CD4-positive, alpha-beta T cell treated with Interleukin-4 for 4 hours (primary cell): Measurements from ENCODE around the gene FAM204A.

Experiments
- DNase-seq: peaks from one replicate; pipeline ENCODE4 v3.0.0-alpha.2; 2020

The FAM204A gene

DNA sequence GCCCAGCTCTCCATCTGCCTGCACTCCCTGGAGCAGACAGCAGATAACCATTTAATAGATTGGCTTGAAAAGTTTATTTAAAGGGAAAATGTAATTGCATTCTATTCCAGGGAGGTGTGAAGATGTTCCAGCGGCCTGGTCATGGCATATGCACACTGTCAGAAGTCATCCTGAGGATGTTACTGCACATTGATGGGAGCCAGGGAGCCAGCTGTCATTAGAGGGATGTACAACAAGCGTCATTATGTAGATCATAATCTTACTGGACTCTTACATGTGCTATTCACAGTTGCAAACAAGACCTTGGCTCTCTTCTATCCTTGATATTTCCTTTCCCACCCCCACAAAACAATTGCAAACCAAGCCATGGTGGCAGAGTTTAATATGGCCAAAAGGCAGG is 65.4 kb downstream of the FAM204A start:
- no peak for DNase-seq

DNA sequence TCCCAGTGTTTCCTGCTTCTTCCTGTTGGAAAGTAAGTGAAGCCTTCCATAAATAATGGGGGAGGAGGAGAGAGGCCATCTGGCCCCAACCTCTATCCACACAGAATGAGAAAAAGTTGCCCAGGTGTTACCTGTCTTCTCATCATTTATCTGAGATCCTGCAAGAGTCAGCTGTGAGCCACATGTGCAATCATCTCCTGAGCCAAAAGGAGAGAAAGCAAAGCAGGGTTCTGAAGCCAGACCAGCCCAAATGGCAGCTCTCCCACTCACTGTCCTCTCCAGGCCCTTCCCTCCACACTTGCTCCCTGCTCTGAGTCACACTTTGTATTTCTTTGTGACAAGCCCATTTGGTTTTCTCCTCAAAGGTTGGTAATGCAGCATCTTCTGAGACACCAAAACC is 65.9 kb downstream of the FAM204A start:
- DNase-seq, result no peak

- no peak for DNase-seq
These were observed 68.5 kb downstream of the FAM204A start for GRCh38 chr10:118273662-118274061.

DNA sequence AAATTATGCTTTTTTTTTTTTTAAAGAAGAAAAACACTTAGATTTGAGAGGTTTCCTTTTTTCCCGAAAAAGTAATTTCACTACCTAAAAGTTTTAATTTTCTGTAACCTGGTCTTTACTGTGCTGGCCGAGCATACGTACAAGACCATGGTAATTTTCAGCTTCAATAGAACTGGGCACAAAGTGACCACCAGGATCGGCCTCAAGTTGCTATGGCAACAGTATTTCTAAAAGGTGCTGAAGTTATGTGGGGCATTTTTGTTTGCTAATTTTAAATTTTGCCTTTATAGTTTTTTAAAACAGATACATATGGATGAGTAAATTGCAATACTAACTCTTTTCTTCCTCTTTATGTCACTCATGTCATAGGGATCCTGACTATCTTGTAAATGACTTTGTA is 69.4 kb downstream of the FAM204A start:
- no peak for DNase-seq

DNA sequence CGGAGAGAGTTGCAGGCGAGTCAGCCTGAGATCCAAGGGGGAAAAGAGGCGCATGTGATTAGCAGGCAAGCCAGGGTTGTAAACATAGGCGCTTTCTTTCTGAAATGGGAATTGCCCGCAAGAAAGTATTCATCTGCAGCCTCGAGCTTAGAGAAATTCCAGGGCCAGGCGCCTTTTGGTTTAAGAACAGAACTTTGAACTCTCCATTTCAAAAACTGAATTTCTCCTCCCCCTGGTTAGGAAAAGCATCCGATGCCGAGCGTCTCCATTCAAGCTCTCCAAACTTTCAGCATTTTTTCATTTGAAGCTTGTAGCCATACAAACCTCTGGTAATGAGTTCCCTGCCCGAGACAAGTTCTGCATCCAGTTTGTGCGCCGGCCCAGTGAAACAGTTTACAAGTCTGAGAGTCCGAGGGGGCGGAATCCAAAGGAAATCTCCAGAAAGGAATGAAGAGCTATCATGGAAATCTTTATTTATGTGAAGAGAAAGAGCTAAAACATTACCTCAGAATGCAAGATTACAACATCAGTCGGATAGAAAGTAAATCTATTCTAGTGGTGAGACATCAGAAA is 69.9 kb downstream of the FAM204A start:
- no peak for DNase-seq

GRCh38 chr10:118271671-118272070 is 70.5 kb downstream of the FAM204A start:
- DNase-seq, result no peak

- no peak for DNase-seq
These were observed 75.9 kb downstream of the FAM204A start for GRCh38 chr10:118266098-118266748.

GRCh38 chr10:118264838-118265470 is 77.2 kb downstream of the FAM204A start:
- DNase-seq, result no peak

DNA sequence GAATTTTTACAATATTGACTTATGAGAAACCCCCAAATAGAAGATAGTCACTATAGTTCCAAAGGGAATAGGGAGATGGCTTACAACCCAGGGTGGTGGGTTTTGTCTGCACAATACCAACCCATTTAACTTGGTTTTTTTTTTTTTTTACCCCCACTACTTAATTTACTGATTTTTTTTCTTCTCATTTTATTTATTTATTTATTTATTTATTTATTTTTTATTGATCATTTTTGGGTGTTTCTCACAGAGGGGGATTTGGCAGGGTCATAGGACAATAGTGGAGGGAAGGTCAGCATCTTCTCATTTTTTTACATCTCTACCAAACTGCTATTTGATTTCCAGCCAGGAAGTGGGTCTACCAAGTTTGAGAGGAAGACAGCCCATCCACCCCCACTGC is 77.9 kb downstream of the FAM204A start:
- DNase-seq, result no peak

GRCh38 chr10:118262538-118262937 is 79.6 kb downstream of the FAM204A start:
- DNase-seq, result no peak

DNA sequence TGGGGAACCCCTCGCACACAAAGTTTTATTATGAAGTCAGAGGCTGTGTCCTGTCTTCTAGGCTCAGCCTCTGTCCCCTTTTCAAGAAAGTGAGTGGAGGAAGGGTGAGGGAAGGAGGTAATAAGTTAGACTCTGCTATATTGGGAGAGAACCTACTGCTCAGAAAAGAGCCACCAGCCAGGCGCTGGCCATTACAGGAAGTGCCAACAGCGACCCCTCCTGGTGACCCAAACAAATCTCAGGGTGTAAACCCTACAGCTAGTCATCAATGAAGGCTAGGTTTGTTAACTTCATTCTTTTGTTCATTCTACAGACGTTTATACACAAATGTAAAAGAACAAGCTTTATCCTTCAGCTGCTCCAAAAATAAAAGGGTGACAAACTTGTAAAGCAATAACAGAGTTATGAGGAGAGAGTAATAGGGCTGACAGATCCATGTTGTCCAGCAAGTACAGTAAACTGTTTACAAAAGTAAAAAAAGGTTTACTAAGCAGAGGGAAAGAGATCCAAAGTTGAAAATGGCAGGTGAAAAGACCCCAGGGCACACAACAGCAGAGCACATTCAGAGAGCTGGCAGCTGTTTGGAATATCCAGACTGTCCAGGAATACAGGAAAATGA is 82.7 kb downstream of the FAM204A start:
- DNase-seq, result no peak

GRCh38 chr10:118258285-118258684 is 83.8 kb downstream of the FAM204A start:
- DNase-seq, result no peak

DNA sequence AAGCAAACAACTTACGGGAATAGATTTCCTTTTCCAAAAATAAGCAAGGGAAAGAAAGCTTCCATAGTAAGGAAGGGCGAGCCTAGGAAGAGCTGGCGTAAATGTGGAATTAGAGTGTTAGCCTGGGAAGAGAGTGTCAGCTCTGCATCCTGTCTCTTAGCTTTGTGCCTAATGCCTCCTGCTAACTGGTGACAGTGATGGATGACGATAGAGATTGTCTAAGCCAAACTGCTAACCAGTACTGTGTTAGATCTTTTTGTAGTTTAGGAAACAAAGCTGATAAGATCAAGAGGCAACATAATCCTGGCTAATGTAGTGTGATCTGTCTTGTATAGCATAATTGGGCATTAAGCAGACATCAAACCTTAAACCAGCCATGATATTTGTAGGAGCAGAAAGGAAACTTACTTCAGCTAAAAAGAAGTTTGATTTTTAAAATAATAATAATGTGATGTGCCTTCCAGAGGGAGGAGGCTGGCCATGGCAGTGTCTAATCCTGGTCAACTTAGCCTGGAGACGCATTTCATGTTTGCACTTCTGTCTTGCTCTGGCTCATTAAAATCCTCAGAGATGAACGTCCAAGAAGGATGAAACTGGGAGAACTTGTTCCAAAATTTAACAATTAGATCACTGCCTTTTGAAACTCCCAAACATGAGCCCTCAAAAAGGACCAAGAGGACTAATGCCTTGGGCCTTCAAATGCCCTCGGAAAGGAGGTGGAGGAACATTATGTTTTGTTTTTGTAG is 85.1 kb downstream of the FAM204A start:
- no peak for DNase-seq

GRCh38 chr10:118256209-118256608 is 85.9 kb downstream of the FAM204A start:
- no peak for DNase-seq

DNA sequence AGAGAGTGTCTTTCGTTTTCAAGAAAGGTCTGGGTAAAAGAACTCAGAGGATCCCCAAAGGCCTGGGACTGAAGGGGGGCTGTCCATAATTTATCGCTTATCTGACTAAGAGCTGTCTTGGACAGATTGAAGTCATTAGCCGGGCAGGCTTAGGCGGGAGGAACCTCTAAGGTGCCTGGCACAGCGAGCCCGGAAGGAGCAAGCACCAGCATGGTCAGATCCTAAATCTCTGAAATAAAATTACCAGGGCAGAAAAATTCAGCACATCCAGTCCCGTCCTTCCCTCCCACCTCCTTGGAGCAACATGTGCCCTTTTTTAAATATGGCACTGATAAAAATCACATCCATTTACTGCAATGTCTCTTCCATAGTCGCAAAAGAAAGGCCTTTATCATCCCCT is 86.8 kb downstream of the FAM204A start:
- no peak for DNase-seq

DNA sequence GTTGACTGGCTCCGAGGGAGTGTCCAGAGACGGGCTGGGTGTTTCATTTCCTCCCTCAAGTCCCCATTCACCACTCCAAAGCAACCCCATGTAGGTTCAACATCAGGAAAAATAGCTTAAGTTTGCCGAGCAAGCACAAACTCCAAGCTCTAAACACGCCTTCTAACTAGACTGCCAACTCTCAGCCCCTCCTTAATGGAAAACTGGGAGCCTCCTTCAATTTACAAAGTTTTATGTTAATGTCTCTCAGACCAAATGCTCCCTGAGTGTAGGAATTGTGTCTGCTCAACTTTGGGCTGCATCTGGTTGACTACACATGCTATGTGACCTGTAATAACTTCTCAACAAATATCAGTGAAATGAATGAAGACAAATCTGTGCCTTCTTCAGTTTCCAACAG is 87.5 kb downstream of the FAM204A start:
- no peak for DNase-seq

GRCh38 chr10:118253397-118253796 is 88.7 kb downstream of the FAM204A start:
- no peak for DNase-seq

DNA sequence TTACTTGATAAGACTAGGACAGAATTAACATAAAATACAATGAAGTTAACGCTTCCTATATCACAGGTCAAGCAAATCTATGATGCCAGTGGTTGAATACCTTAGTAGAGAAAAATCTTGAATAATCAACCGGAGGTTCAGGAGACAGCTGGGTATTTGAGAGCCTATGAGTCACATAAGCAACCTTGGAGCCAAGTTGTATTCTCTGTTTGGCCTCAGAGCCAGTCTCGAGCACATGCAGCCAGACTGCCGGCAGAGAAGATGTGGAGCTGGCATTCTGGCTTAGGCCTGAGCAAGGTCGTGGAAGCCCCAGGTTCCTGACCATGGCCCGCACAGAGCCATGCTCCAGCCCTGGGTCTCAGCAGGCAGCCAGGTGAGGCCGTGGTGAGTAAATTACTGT is 90.3 kb downstream of the FAM204A start:
- no peak for DNase-seq

DNA sequence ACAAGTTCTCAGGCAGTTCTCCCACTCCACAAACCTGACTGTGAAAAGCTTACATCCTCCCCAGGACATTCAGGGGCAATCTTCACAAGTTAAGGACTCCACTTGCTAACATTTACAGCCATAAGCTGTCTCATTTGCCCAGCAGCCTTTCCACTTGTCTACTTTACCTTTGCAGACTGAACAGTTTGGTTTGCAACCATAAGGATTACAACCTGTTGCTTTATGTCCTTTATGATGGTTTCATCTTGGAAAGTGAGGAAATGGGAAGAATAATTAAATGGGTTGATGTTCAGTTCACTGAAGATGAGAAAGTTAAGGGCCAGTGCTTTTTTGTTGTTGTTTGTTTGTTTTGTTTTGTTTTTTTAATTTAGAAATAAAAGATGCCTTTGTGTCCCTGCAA is 92.4 kb downstream of the FAM204A start:
- no peak for DNase-seq
